GM21619 (cell line): ENCODE data around the gene DYNLT2.
A peak's percentile ranks its signal among the peaks of the same experiment; 100 is the strongest.

Experiments used
- ATAC-seq: cut with Tn5 transposase; IDR thresholded peaks from one replicate; pipeline ENCODE4 v1.9.1; 2021; ENCODE audit not compliant: unreplicated experiment

The DYNLT2 gene

DNA sequence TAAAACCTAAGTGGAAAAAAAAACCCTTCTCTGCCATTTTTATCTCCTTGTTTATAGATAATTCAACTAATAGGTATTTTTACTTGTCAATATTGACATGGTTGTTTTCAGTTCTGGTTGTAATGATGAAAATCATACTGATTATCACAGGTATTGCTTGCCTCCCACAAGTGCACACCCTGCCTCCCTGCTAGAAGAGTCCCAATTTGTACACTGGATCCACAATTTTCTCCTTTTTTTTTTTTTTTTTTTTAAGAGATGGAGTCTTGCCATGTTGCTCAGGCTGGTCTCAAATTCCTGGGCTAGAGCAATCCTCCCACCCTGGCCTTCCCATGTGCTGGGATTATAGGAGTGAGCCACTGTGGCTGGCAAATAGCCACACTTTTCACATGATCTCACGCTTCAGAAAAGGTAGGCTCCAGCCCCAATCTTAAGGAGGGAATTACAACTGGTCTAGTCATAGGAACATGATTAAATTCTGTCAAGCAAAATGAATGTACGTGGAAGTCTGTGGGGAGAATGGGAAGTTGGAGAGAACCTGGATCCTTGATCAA lies 12.3 kb downstream of the DYNLT2 start:
- no peak for ATAC-seq

DNA sequence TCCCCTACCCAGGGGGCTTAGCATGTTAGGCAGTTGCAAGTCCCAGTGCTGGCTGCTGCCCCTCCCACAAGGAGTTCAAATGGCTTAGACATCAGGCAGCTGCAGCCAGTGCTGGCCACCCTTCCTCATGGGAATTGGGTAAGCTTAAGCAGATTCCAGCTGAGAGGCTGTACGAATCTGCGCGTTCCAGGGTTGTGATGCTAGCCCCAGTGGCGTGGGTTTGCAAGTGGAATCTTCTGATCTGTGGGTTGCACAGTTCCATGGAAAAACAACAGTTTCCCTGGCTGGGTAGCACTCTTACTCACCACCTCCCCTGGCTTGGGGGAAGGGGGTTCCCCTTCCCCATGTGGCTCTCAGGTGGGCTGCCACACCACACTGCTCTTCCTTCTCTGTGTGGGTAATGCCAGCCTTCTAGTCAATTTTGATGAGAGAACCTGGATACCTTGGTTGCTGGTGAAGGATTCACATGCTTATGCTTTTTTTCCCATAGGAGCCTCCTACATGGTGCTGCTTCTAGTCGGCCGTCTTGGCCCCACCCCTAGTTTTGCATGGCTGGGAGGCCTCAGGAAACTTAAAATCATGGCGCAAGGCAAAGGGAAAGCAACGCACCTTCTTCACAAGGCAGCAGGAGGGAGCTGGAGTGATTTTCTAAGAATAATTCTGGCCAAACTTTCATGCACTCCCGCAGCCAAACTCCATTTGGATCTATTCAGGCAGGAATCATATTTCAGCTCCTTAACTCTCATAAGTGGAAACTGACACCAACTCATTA lies 13.0 kb downstream of the DYNLT2 start:
- no peak for ATAC-seq

DNA sequence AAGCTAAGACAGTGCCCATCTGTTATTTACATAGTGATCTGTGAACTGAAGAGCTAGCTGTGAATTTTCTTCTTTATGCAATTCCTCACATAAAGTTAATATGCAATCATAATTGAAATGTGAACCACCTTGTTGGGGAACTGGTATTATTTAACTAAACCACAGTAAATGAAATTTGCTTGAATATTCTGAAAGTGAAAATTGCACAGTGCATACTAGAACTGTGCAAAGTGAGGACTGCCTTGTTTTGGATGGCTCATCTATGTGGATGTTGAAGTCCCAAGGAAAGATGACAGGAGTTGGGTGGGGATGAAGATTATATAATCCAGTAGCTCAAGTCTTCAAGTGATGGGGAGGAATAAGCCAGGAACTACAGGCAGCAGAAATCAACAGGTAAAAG lies 21.4 kb downstream of the DYNLT2 start:
- ATAC-seq = no peak

DNA sequence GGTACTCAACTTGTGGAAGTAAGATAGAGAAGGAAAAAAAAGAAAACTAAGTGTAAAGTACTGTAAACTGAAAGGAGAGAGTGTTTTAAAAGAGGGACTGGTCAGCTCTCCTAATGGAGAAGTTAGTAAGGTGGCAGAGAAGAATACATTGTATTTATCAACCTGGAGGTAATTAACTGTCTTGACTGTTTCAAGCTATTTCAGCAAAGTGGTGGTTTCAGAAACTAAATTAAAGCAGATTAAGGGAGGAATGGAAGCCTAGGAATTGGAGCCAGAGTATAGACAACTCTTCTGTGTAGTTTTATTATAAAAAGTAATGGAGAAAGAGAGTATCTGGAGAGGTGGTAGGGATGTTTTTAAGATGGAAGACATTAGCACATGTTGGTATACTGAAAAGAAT lies 24.4 kb downstream of the DYNLT2 start:
- ATAC-seq = no peak

DNA sequence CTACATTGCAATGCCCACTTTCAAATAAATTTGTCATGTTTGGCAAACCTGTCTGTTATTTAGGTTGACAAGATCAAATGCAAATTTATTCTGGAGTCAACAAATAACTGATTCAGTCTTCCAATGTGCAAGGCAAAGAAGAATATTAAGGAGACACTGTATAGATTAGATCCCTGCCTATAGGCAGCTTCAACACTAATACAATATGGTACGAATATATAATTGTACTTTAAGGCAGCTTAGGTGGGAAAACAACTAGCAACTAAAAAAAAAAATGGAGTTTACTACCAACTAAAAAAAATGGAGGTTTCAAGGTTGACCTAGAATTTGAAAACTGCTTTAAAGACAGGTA lies 25.3 kb downstream of the DYNLT2 start:
- no peak for ATAC-seq

DNA sequence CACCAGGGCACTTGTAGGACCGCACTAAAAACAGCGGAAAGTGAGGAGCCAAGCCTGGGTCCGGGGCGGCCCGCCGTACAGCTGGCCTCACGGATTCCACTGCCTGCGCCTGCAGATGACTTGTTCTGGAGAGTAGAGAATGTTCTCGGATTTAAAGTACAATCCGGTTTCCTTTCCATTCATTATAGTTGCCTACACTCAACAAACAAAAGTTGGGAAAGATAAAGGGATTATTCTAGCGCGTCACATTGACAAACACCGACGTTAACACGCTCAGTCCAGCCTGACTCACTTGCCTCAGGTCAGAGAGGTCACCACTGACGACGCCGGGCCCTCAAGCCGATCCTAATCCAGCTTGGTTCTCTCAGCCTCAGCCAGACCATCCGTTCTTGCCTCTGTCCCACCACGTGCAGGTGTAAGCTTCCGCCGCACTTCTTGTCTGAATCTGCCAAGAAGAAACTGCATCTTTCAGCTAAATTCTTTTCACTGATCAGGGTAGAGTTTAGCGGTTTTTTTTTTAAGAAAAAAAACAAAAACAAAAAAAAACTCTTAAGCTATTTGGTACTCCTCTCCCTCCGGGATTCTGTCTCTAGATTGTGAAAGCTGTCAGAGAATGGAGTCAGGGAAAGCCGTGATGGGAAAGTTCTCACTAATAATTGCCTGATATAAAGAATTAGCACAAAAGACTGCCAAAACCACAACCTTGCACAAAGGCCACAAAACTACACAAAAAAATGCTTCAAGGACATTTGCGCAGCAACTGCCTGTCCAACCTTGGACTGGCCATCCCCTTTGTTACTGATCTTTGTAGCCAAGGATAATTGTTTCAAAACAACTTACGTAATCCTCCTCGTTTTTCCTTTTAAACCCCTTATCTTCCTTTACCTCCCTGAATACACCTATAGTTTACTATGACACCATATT lies 26.0 kb downstream of the DYNLT2 start:
- ATAC-seq = peak; percentile 8

DNA sequence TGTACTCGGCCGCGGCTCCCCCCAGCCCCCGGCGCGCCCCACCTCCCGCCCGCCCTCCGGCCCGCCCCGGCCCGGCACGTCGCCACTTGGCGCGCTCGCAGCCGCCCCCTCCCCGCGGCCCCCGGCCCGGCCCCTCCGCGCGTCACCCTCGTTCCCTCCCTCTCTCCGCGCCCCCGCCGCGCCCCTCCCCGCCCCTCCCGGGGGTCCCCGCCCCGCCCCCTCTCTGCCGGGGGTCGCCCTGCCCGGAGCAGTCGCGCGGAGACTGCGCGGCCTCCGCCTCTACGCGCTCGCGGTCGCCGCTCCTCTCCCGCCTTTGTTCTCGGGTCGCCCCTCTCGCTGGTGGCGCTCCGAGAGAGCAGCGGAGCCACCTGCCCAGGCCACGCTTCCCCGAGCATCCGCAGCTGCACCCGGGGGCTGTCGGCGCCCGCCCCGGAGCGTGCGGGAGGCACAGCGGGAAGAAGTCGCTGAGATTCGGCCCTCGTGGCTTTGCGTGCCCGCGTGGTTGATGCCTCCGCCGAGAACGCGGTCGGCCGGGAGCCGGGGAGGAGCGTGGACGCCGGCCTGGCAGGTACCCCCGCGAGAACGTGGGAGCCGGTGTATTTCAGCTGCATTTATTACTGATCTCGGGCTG lies 26.8 kb downstream of the DYNLT2 start, which contains the start of gene PHF10:
PHF10 (minus strand) TSS at position 7 of the 631 bp plus-strand sequence. CDS start 569 bp downstream, outside the sequence.
- ATAC-seq = peak; percentile 41

DNA sequence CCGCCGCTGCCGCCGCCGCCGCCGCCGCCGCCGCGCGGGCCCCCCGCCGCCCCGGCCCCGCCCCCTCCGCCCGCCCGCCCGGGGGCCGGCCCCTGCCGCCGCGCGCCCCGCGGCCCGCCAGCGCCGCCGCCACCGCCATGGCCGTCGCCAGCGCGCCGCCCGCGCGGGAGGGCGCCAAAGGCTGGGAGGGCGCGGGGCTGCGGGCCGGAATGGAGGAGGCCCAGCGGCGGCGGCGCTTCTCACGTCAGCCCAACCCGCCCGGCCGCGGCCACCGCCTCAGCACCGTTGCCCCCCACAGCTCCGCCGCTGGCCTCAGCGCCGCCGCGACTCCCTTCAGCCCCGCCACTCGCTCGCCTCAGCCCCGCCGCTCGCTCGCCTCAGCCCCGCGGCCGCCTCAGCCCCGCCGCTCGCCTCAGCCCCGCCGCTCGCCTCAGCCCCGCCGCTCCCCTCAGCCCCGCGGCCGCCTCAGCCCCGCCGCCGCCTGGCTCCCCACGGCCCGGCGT lies 27.3 kb downstream of the DYNLT2 start:
- peak; percentile 34 for ATAC-seq

DNA sequence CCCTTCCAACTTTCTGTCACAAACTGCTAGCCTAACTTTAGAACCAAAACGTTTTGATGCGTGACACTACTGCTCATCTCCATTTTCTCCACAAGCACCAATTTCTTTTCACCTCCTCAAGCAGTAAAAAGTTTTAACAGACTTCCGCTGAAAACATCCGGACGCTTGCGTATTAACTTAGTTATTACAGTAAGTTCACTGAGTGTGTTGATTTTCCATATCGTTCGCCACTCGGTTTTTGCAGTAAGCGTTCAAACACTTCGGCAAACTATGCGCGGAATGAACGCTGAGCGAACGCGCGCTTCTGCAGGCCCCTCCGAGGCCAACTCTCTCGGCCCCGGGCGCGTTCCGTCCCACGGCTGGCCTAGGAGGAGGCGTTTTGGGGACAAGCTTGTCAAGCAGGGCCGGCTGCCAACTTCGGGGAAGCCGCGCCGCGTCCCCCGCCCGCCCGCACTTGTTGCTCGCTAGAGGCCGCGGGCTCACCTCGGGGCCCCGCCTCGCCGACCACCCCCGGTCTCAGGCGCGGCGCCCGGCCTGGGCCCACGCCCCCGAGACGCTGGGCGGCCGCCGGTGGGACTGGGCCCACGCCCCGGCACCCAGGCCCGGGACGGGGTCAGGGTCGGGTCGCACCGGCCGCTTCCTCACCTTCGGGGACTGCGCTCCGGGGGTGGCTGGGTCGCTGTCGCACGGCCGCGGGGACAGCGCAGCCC lies 28.0 kb downstream of the DYNLT2 start:
- peak; percentile 29 for ATAC-seq

DNA sequence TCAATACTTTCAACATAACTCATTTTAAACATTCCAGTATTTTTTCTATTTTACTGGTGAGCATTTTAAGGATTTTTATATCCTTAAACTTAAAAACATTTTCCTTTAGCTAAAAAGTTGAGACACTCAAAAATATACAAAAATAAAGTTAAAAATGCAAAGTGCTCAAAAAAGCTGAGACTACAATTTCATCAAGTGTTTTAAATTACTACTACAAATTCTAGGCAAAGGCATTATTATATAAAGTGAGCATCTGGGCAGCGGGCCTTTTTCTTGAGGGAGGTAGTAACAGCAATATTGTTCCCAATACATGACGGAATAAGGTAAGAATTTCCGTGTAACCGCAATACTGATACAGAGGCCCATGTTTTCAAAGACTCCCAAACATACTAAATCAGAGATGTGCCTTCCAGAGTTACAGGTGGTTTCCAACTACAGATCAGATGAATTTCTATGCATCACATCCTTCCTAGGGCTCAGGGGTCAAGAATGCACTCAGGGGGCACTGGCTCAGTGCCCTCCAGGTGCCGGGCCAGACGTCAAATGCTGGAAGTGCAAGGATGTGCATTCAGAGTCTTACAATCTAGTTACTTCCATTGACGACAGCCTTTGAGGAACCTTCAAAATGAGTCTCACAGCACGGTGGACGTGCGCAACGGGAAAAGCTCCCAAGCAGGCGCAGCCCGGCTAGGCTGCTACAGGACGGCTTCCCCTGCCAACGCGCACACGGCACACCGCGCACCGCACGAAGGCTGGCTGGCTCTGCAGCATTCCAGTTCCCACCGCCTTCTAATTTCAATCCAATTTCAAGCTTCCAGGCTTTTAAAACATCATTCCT lies 28.8 kb downstream of the DYNLT2 start:
- ATAC-seq = peak; percentile 25

DNA sequence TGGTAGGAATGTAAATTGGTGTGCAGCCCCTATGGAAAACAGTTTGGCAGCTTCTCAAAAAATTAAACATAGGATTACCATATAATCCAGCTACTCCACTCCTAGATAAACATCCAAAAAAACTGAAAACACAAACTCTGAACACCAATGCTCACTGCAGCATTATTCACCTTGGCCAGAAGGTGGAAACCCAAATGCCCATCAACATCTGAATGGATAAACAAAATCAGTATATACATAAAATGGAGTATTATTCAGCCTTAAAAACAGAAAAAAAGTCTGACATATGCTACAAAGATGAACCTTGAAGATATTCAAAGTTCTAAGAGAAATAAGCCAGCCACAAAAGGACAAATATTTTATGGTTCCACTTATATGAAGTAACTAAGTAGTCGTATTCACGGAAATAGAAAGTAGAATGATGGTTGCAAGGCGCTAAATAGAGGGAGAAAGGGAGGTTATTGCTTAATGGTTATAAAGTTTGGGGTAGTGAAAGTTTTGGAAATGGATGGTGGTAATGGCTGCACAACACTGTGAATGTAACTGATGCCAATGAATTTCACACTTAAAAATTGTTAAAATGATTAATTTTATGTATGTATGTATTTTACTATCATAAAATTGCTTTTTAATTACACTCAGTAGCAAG lies 31.0 kb downstream of the DYNLT2 start:
- no peak for ATAC-seq

DNA sequence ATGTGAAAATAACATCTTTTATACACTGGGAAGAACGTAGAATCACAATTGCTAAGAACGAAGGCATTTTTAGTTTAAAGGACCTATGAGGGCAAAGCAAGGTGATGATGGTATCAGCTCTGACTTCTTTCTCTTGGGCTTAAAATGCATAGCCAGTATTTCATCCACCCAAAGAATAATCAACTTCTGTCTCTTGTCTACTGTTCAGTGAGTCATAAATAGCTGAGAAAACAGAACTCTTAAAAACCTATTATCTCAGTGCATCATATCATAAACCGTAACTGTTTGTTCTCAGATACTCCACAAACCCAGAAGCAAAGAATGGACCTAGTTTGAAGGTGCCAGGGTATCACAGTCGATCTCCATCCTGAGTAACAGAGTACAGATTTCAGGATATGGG lies 32.3 kb downstream of the DYNLT2 start:
- no peak for ATAC-seq

DNA sequence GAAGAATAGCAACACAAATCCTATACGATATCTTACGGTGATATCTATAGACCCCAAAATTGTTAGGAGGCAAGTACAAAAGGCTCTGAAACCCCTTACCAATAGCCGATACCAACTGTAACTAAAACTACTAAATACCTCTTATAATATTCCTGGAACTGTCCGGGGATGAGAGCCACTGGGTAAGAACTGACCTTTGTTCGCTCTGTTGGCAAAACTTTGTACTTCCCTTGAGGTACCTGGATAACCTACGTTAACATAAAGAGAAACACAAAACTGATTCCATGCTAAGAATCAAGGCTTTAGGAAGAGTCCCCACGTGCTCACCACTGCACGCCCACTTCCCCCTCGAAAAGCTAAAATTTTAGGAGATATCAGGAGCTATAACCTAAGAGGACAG lies 36.8 kb downstream of the DYNLT2 start:
- no peak for ATAC-seq

DNA sequence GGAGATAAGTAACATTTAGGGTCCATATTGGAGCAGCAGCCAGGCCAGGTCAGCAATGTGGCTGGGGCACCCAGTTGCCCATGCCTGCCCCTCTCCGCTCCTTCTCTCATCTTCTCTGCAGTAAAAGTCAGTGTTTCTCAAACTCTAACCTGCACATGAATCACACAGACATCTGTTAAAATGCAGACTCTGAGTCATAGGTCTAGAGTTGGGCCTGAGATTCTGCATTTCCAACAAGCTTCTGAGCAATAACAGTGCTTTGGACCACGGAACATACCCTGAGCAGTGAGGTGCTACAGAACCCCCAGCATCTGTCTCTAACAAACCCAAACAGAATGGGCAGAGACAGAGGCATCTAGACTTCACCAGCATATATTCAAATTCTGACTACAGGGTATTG lies 37.2 kb downstream of the DYNLT2 start:
- ATAC-seq = no peak

DNA sequence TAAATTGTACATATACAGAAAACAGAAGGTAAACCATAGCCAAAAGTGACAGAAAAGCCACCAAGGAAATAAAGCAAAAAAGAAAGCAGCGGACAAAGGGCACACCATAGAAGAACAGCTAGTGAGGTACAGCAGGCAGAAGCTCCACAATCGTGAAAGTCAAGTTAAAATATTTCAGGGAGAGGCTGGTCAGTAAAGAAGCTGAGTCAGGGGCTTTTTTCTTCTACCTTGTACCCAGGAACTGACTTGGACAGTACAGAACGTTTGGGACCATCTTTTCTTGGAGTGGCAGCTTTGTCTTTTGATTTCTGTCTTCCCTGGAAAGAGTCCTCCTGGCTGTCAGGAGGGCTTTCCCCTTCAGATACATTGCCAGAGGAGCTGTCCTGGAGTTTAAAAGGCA lies 41.4 kb downstream of the DYNLT2 start:
- no peak for ATAC-seq

DNA sequence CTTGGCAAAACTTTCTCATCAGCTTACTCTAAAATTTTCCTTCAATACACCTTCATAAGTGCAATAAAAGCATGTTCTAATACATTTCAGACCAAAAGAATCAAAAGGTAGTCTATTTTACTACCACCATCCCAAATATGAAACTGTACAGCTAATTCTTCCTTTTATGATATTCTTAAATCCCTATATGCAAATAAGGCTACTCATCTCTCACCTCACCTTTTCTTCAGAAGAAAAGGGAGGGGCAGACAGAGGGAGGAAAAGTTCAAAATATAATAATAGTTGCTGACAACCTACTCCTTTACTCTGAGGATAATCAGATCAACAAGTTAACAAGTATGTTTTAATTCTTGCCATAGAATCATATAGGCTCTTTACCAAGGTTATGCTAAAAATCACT lies 42.1 kb downstream of the DYNLT2 start:
- ATAC-seq = peak; percentile 58

DNA sequence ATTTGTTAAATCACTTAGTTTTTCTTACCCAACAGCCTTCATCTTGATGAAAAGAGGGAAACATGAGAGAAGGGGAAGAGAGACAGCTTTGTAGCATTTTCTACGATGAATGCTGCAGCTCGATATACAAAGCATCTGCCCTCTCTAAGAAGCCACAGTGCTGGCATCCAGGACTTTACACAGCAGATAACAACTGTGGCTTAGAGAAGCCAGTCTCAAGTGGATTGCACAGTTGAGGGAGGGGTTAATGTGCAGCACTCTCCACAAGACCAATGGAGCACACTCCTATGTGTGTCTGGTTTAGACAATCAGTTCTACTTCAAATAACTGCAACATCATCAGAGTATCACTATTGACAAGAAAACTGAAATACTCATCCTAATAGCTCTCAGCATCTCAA lies 43.6 kb downstream of the DYNLT2 start:
- ATAC-seq = no peak

DNA sequence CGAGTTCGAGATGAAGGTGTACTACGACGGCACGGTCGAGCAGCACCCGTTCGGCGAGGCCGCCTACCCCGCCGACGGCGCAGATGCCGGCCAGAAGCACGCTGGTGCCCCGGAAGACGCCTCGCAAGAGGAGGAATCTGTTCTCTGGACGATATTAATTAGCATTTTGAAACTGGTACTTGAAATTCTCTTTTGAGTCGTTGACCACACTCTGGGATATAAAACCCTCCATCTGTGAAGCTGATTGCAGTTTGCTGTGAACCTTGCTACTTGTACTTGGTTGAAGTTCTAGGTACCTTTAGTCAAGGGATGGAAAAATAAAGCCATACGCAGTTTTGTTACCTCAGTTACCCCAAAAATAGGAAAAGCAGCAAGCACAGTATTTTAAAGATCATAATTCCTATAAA lies 48.5 kb downstream of the DYNLT2 start:
- peak; percentile 16 for ATAC-seq
